ENCODE data around the gene CYFIP1.

- no peak for TF ChIP-seq CTCF (IDR thresholded peaks at IDR 0.05; ENCODE audit: insufficient read depth, low read length)
- no peak for TF ChIP-seq GABPA (IDR thresholded peaks at IDR 0.05; ENCODE audit: low read depth)
- TF ChIP-seq REST (IDR thresholded peaks at IDR 0.05; ENCODE audit: insufficient replicate concordance, low read depth), result no peak
Observed at GRCh38 chr15:22868928-22869327, 111.2 kb downstream of the CYFIP1 start.

Data from HL-60 (cell line).